ENCODE data around the gene SMARCD1.
A peak's percentile ranks its signal among the peaks of the same experiment; 100 is the strongest.
"Not testable (repeated sequence)": the region's sequence is repeated elsewhere in the genome, so short reads cannot be mapped to it uniquely, and the experiment has no call there.

SMARCD1 gene

DNA sequence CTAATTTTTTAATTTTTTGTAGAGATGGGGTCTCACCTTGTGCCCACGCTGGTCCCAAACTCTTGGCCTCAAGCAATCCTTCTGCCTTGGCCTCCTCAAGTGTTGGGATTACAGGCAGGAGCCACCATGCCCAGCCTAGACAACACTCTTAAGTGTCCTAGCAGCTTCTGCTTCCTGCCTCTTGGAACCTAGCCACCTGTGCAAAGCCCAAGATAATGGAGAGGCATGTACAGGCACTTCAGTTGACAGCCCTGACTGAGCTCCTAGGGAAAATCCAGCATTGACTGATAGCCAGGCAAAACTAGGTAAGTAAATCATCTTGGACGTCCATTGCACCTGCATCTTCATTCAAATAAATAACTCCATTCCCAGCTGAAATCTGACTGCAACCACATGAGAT lies 42.4 kb downstream of the SMARCD1 start:
- no peak for DNase-seq (ENCODE audit: insufficient read length, low spot score)
- no peak for FAIRE-seq

DNA sequence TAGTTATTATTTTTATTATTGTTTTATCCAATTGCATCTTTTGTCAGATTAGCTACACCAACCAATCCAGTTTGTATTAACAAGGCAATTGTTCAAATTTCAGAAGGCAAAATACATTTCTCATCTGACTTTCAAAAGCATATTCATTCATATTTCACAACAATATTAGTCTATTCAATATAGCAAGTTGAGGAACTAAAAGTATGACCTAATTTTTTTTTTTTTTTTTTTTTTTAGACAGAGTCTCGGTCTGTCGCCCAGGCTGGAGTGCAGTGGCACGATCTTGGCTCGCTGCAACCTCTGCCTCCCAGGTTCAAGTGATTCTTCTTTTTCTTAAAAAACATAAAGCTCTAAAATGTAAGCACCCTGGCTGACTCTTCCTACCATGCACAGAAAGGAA lies 44.1 kb downstream of the SMARCD1 start:
- FAIRE-seq, result no peak
- DNase-seq (ENCODE audit: insufficient read length, low spot score), result no peak

DNA sequence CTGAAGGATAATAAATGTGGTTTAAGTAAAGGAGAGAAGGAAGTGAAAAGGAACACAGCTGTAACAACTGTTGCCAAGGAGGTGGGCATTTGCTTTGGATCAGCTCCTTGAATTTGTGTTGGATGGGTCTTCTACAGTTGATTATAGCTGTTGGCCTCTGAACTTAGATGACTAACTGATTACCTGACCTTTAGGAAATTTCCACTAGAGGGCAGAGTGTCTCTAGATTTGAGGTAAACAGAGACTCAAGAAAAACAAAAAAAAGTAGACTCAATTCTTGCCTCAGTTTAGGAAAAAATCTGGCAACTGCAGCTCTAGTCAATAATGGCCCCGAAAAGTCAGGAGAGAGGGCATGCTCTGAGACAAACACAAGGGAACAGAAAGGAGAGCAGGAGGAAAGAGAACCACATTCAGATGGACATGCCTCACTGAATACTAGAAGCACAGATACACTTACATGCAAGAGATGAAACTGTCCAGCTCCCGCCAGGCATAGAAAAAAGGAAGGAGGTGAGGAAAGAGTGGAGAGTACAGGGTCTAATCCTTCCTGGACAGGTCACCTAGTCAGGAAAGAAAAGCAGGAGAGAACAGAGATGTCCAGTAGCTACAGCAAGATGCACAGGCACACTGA lies 47.5 kb downstream of the SMARCD1 start:
- DNase-seq (ENCODE audit: insufficient read length, low spot score), result no peak
- peak; percentile 18 for FAIRE-seq

DNA sequence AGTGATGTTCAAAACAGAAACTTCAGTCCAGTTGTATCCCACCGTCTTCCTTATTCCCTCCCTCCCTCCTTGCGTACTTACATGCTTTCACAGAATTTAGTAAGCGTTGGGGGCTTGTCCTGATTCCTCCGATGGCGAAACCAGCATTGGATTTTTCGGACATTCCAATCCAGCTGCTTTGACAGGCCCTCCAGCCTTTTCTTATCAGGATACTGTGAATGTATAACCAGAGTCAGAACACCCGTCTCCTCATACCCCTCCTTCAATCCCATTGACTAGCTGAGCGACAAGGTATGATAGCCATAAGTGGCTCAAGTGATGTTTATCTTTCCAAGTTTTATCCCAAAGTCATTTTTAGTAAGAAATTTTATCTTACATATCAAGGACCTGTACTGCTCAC lies 57.9 kb downstream of the SMARCD1 start:
- no peak for DNase-seq (ENCODE audit: insufficient read length, low spot score)
- FAIRE-seq, result no peak

DNA sequence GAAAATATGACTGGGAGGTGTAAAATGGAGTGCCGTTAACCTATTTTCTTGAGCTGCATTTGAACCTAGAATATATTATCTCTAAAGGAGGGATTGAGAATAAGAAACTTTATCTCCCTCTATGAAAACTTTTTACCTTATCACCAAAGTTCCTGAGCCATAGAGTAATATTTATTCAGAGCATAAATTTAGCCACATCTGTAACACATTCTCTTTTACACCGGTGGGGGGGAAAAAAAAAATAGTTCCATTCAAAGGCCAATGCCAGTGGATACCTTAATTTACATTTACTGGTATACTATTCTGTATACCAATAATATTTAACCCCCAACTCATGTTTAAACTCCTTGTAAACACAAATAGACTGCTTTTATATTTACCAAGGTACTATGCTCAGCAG lies 60.3 kb downstream of the SMARCD1 start:
- no peak for FAIRE-seq
- no peak for DNase-seq (ENCODE audit: insufficient read length, low spot score)

DNA sequence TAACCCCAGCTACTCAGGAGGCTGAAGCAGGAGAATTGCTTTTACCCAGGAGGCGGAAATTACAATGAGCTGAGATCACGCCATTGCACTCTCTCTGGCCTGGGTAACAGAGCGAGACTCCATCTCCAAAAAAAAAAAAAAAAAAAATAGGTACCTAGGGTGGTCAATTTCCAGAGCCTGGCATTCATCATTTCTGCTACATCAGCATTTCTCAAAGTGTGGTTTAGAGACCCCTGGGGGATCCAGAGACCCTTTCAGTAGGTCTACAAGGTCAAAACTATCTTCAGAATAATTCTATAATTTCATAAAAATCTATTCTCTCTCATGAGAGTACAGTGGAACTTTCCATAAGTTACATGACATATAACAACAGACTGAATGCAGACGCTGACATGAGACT lies 62.1 kb downstream of the SMARCD1 start:
- FAIRE-seq (no peak), DNase-seq (ENCODE audit: insufficient read length, low spot score) (no peak)

DNA sequence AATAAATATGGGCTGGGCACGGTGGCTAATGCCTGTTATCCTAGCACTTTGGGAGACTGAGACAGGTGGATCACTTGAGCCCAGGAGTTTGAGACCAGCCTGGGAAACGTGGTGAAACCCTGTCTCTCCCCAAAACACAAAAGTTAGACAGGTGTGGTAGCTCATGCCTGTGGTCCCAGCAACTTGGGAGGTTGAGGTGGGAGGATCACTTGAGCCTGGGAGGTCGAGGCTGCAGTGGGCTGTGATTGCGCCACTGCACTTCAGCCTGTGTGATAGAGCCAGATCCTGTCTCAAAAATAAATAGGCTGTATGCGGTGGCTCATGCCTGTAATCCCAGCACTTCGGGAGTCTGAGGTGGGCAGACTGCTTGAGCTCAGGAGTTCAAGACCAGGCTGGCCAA lies 62.9 kb downstream of the SMARCD1 start:
- FAIRE-seq; DNase-seq (ENCODE audit: insufficient read length, low spot score): not testable (repeated sequence)

DNA sequence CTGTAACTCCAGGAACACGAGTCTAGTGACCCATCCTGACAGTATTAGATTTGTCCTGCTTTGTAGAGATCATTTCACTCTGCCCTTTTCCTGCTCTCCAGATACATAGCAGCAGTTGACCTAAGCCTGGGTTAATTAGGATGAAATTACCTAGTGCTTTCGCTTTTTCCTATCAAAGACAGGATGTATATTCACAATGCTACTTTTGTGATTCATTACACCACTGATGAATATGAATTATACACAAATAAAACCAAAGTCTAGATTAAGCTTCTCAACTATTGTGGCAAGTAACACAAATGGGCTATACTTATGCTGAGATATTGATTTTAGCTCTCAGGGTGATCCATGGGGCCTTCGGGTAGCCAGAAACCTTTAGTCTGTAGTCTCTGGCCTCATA lies 64.2 kb downstream of the SMARCD1 start:
- no peak for FAIRE-seq
- no peak for DNase-seq (ENCODE audit: insufficient read length, low spot score)

All from GM19239 (cell line).